ENCODE measurements around the gene CTPS2.
"Not testable (repeated sequence)": the region's sequence is repeated elsewhere in the genome, so short reads cannot be mapped to it uniquely, and the experiment has no call there.

Gene CTPS2

GRCh38 chrX:16594490-16594889, 118.0 kb downstream of the CTPS2 start:
- DNase-seq = no peak

- no peak for DNase-seq
Observed at GRCh38 chrX:16593801-16594200, 118.7 kb downstream of the CTPS2 start.

GRCh38 chrX:16592194-16592770, 120.2 kb downstream of the CTPS2 start:
- no peak for DNase-seq

- DNase-seq = no peak
Observed at GRCh38 chrX:16589826-16590225, 122.6 kb downstream of the CTPS2 start.

- no peak for DNase-seq
Observed at GRCh38 chrX:16589211-16589610, 123.3 kb downstream of the CTPS2 start.

GRCh38 chrX:16588266-16588665, 124.2 kb downstream of the CTPS2 start:
- no peak for DNase-seq

GRCh38 chrX:16587836-16588235, 124.6 kb downstream of the CTPS2 start:
- DNase-seq = no peak

GRCh38 chrX:16586377-16587112, 125.9 kb downstream of the CTPS2 start:
- no peak for DNase-seq

GRCh38 chrX:16585486-16586376, 126.7 kb downstream of the CTPS2 start:
- DNase-seq = no peak

- DNase-seq = not testable (repeated sequence)
Observed at GRCh38 chrX:16580004-16580797, 132.3 kb downstream of the CTPS2 start.

GRCh38 chrX:16579517-16579916, 133.0 kb downstream of the CTPS2 start:
- no peak for DNase-seq

GRCh38 chrX:16578218-16578617, 134.3 kb downstream of the CTPS2 start:
- no peak for DNase-seq

- DNase-seq = no peak
Observed at GRCh38 chrX:16577483-16578029, 134.9 kb downstream of the CTPS2 start.

- not testable (repeated sequence) for DNase-seq
Observed at GRCh38 chrX:16575388-16575787, 137.1 kb downstream of the CTPS2 start.

GRCh38 chrX:16573781-16574180, 138.7 kb downstream of the CTPS2 start:
- DNase-seq = no peak

- DNase-seq = no peak
Observed at GRCh38 chrX:16567681-16568080, 144.8 kb downstream of the CTPS2 start.

- no peak for DNase-seq
Observed at GRCh38 chrX:16566571-16566970, 145.9 kb downstream of the CTPS2 start.

- no peak for DNase-seq
Observed at GRCh38 chrX:16560173-16560572, 152.3 kb downstream of the CTPS2 start.

- no peak for DNase-seq
Observed at GRCh38 chrX:16559206-16559619, 153.3 kb downstream of the CTPS2 start.

- DNase-seq = no peak
Observed at GRCh38 chrX:16558489-16558888, 154.0 kb downstream of the CTPS2 start.

GRCh38 chrX:16552546-16552945, 159.9 kb downstream of the CTPS2 start:
- DNase-seq = no peak

- DNase-seq = no peak
Observed at GRCh38 chrX:16547644-16548043, 164.8 kb downstream of the CTPS2 start.

- no peak for DNase-seq
Observed at GRCh38 chrX:16544969-16545368, 167.5 kb downstream of the CTPS2 start.

Data from activated T-cell treated with anti-CD3 and anti-CD28 coated beads, Interleukin-2, amount 50 U/mL, for 1 hour (primary cell).